GM12878 (cell line): ENCODE data around the gene SLC15A3. TPM values are rescaled to one million over a fixed set of nuclear protein-coding genes. Genes with fewer than 3 reads are reported as not detected.

Experiments used
- ATF7 ChIP-seq: fragments of 450-650 bp; IDR thresholded peaks from 2 replicates; pipeline ENCODE4 v1.6.1; 2016; ENCODE audit warnings: low read depth, mild to moderate bottlenecking
- BRCA1 ChIP-seq: IDR thresholded peaks from 2 replicates; pipeline ENCODE4 v1.6.1; 2011; ENCODE audit warnings: low read depth, low read length, improper control_type of control experiment
- DPF2 ChIP-seq: fragments of 450-650 bp; IDR thresholded peaks from 2 replicates; pipeline ENCODE4 v1.6.1; 2017; ENCODE audit warnings: mild to moderate bottlenecking
- ETV6 ChIP-seq, 2 experiments: fragments of 450-650 bp in 1 of 2; IDR thresholded peaks in 1 of 2; conservative IDR thresholded peaks in 1 of 2; 2 replicates each; pipeline ENCODE4 v1.6.1; 2014; ENCODE audit warnings: antibody characterized with exemption in 1 of 2, borderline replicate concordance in 1 of 2, low read depth in 1 of 2, mild to moderate bottlenecking in 1 of 2, moderate library complexity in 1 of 2
- JUND ChIP-seq: IDR thresholded peaks from 2 replicates; pipeline ENCODE4 v1.6.1; 2012; ENCODE audit warnings: low read depth, mild to moderate bottlenecking, low read length, improper control_type of control experiment, moderate library complexity
- KAT2A ChIP-seq: conservative IDR thresholded peaks from 2 replicates; pipeline ENCODE4 v1.6.1; 2011; ENCODE audit warnings: low read depth, low read length; ENCODE audit not compliant: control insufficient read depth
- KDM1A ChIP-seq: fragments of 200-600 bp; sonication (generic); IDR thresholded peaks from 2 replicates; pipeline ENCODE4 v1.6.1; 2016; ENCODE audit warnings: borderline replicate concordance
- MEF2B ChIP-seq: fragments of 450-650 bp; IDR thresholded peaks from 2 replicates; pipeline ENCODE4 v1.6.1; 2018; ENCODE audit warnings: mild to moderate bottlenecking, moderate library complexity; ENCODE audit not compliant: partially characterized antibody, poor library complexity, severe bottlenecking
- NFIC ChIP-seq: IDR thresholded peaks from 2 replicates; pipeline ENCODE4 v1.6.1; 2012; ENCODE audit warnings: low read depth, mild to moderate bottlenecking, inconsistent platforms, low read length, moderate library complexity
- NFYA ChIP-seq: IDR thresholded peaks from 2 replicates; pipeline ENCODE4 v1.6.1; 2011; ENCODE audit warnings: low read depth, mild to moderate bottlenecking, low read length, improper control_type of control experiment, borderline replicate concordance
- NFYB ChIP-seq: IDR thresholded peaks from 2 replicates; pipeline ENCODE4 v1.6.1; 2011; ENCODE audit warnings: low read depth, mild to moderate bottlenecking, low read length, improper control_type of control experiment, moderate library complexity; ENCODE audit not compliant: insufficient read depth
- RCOR1 ChIP-seq: conservative IDR thresholded peaks from 2 replicates; pipeline ENCODE4 v1.6.1; 2012; ENCODE audit warnings: low read depth, low read length, improper control_type of control experiment
- SMAD5 ChIP-seq: IDR thresholded peaks from 2 replicates; pipeline ENCODE4 v1.6.1; 2016; ENCODE audit warnings: antibody characterized with exemption, low read depth
- SP1 ChIP-seq: IDR thresholded peaks from one replicate; pipeline ENCODE4 v1.6.1; 2011; ENCODE audit warnings: low read depth, low read length
- SREBF1 ChIP-seq: IDR thresholded peaks from 2 replicates; pipeline ENCODE4 v1.6.1; 2012; ENCODE audit warnings: mild to moderate bottlenecking, low read length
- STAT1 ChIP-seq: fragments of 450-650 bp; conservative IDR thresholded peaks from 2 replicates; pipeline ENCODE4 v1.6.1; 2014; ENCODE audit warnings: antibody characterized with exemption, mild to moderate bottlenecking
- USF1 ChIP-seq: IDR thresholded peaks from 2 replicates; pipeline ENCODE4 v1.6.1; 2011; ENCODE audit warnings: borderline replicate concordance, low read depth, mild to moderate bottlenecking, moderate library complexity, mixed read lengths, low read length; ENCODE audit not compliant: insufficient read depth; ENCODE audit errors: extremely low read length
- ZBTB4 ChIP-seq: fragments of 450-650 bp; formaldehyde crosslinking; IDR thresholded peaks from 2 replicates; pipeline ENCODE4 v1.4.0; 2022; ENCODE audit warnings: mild to moderate bottlenecking, moderate library complexity
- ZNF687 ChIP-seq: fragments of 450-650 bp; IDR thresholded peaks from 2 replicates; pipeline ENCODE4 v1.6.1; 2017; ENCODE audit warnings: mild to moderate bottlenecking, moderate library complexity
- polyA plus RNA-seq, 11 experiments: library from polyadenylated mRNA; depleted of rRNA in 4 of 11; unstranded in 6 of 11; stranded (reverse) in 5 of 11; fragments of >200 nt; fragmentation: Nextera tagmentation in 4 of 11; fragmentation: Illumina TruSeq in 1 of 11; extraction: Ambion mirVana in 4 of 11; extraction: Trizol in 1 of 11; gene quantifications; 1 replicate in 1 of 11; 2 replicates in 10 of 11; pipeline versions ENCODE4 v1.2.1 to v1.2.3, GENCODE V29; 2011 to 2016; ENCODE audit warnings: inconsistent platforms in 2 of 11, missing spikeins in 2 of 11, low read depth in 1 of 11
- total RNA-seq, 4 experiments: library from RNA; depleted of rRNA in 3 of 4; stranded (reverse); fragments of >200 nt in 3 of 4; fragmentation: Illumina TruSeq in 1 of 4; extraction: Trizol in 1 of 4; gene quantifications; 2 replicates each; pipeline versions ENCODE4 v1.2.1 to v1.2.3, GENCODE V29; 2013 to 2021
- TF ChIP-seq, protein P1 (sequence below): fragments of 450-650 bp; IDR thresholded peaks from 2 replicates; pipeline ENCODE4 v1.6.1; 2014; ENCODE audit warnings: mild to moderate bottlenecking

SLC15A3 gene
- total and polyA plus RNA-seq, 10 of the 15 experiments (the other 5 are each of a cell fraction or from before 2014, with no cell fraction given): 17.7 to 102 (median 55.8) TPM

DNA sequence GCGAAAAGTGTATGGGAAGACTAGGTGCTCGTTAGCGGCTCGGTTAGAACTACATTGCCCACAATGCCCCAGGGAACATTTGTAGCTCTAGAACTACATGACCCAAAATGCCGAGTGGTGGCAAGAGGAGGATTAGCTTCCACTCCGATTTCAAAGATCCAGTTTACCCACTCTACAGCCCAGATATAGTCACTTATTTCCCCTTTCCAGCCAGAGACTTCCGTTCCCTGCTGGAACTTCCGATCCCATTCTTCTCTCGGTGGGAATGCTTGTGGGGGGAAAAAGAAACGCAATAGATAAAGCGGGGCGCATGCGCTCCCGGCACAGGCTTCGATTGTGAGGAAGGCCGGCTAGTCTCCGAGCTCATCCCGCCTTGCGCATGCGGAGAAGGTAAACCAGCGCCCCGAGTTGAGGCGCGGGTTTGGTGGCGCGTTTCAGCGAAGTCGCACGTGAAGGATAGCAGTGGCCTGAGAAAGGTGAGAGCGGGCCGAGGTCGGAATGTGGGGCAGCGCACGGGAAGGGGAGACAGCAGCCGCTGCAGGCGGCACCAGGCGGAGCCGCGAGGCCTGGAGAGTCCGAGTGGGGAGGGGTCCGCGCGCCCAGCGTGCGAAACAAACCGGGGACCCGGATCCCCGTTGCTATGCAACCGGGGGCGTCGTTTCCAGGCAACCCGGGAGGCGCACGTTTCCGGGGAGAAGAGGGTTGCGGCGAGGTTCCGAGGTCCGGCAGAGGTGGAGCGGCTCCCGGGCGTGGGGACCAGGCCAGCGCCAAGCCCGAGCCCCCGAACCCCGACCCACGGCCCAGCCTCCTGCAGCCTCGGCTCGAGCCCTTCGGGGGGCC lies 38.0 kb downstream of the SLC15A3 start, which contains the start of gene TMEM109 (continued):
- TF ChIP-seq KDM1A (no peak), MEF2B (peak; percentile 17), JUND (no peak), SREBF1 (peak; percentile 50; the same call in 1 of the 2 replicates), KAT2A (no peak), RCOR1 (no peak), NFYB (no peak), ZBTB4 (no peak), USF1 (no peak), SP1 (no peak), ETV6 (conservative IDR thresholded peaks at IDR 0.05 in 1 of 2, IDR thresholded peaks at IDR 0.05 in 1 of 2; ENCODE audit: borderline replicate concordance in 1 of 2, low read depth in 1 of 2) (no peak), NFIC (no peak), DPF2 (no peak), SMAD5 (no peak), ATF7 (peak; percentile 63; the same call in 1 of the 2 replicates), BRCA1 (no peak), NFYA (no peak), STAT1 (0 out of 2 replicates have a peak, but pooled peaks have one; percentile 36), ZNF687 (peak; percentile 82)
- TF ChIP-seq, protein P1, sequence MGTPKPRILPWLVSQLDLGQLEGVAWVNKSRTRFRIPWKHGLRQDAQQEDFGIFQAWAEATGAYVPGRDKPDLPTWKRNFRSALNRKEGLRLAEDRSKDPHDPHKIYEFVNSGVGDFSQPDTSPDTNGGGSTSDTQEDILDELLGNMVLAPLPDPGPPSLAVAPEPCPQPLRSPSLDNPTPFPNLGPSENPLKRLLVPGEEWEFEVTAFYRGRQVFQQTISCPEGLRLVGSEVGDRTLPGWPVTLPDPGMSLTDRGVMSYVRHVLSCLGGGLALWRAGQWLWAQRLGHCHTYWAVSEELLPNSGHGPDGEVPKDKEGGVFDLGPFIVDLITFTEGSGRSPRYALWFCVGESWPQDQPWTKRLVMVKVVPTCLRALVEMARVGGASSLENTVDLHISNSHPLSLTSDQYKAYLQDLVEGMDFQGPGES: no peak; the same call in 1 of the 2 replicates
